KG1 (cell line): Measurements from ENCODE around the gene SEMA3E.
"Not testable (repeated sequence)": the region's sequence is repeated elsewhere in the genome, so short reads cannot be mapped to it uniquely, and the experiment has no call there.

Experiments used
- DNase-seq: peaks from one replicate; lab custom pipeline; 2025; lab: John Stamatoyannopoulos, UW

Gene SEMA3E

DNA sequence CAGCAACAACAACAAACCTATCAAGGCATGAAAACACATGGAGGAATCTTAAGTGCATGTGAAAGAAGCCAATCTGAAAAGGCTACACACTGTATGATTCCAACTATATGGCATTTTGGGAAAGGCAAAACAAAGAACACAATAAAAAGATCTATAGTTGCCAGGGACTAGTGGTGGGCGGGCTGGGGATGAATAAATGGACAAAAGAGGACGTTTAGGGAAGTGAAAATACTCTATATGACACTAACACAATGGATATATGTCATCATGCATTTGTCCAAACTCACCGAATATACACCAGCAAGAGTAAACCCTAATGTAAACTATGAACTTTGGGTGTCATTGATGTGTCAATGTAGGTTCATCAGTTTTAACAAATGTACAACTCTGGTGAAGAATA, 89.1 kb downstream of the SEMA3E start:
- DNase-seq: no peak

- DNase-seq: not testable (repeated sequence)
Measured at GRCh38 chr7:83552556-83552955, 96.4 kb downstream of the SEMA3E start.

DNA sequence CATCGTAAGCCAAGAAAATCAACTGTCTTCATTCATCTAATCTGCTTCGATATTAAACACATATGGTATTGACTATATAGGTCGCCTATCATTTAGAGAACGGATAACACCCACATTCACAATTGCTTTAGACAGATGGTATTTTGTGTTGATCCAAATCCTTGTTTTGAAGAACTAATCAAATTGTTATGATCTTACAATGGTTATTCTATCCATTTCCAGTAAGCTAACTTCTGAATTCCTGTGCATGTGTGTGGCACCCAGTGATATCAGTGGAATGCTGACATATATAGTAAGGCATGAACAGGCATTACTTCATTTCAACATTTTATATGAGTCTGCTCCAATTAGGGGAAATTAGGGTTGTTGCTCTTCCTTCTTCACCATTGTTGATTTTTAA, 98.8 kb downstream of the SEMA3E start:
- DNase-seq: no peak

GRCh38 chr7:83548250-83548649, 100.7 kb downstream of the SEMA3E start:
- no peak for DNase-seq

DNA sequence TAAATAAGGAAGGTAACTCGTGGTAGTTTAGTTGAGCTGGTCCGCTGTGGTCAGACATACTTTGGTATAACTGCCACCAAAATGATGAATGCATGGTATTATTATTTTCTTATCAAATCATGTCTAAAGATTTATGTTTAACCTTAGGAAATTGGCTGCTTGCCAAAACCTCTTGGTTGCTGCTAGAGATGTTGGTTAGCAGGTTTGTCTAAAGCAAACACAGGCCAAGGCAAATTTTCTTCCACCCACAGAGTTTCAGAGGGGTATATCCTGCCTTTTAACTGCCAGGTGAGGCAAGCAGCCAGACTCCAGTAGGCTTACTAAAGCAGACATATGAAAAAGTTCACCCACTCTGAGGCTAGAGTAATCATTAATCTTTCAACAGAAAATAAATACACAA, 101.4 kb downstream of the SEMA3E start:
- no peak for DNase-seq

DNA sequence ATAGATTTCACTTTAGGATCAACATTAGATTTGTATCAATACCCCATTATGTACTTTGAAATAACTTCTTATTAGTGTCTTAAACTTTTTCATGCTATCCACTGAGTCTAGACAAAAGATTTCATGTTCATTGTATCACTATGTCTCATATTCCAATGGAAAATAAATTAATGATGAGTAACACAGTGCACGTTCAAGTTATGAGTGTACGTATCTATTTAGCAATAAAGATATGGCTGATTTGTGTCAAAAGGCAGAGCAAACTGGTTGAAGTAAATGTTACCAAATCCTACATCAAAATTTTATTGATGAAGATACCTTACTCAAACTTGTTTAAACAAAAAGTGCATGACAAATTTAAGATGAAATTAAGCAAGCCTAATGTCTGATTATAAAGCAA, 102.4 kb downstream of the SEMA3E start:
- DNase-seq: no peak

- no peak for DNase-seq
Measured at GRCh38 chr7:83541187-83541960, 107.6 kb downstream of the SEMA3E start.

GRCh38 chr7:83534488-83534887, 114.5 kb downstream of the SEMA3E start:
- no peak for DNase-seq

DNA sequence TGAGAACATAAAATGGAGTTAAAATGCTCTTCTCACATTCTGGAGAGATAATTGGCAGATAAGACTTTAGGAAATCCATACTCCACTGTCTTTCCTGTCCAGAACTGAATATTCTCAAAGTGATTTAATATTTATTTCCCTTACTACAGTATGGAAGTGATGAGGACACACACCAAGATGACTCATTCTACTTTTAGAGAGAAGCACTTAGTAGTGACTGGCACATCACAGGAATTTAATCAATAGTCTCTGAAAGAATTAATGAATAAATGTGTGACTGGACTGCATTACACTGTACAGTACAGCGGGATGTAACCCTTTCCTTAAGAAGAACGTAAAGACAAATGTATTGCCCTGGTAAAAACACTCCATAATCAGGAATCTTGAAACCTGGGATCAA, 116.7 kb downstream of the SEMA3E start:
- no peak for DNase-seq

DNA sequence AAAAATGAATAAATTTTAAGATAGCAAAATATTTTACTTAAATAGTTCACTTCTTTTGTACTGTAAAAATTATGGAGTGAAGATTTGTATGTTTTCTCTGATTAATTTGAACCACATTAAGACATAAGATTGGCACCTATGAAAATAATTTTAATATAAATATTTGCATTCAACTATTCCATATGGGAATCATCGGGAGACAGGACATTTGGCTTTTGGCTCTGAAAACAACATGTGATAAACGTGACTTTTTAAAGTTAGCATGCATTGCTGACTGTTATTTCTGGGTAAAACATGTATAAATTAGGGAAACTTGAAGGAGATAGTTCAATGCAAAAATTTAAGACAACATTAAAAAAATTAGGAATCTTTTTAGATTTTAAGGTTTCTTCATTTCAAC, 117.2 kb downstream of the SEMA3E start:
- DNase-seq: no peak

GRCh38 chr7:83528925-83529423, 120.0 kb downstream of the SEMA3E start:
- no peak for DNase-seq

- no peak for DNase-seq
Measured at GRCh38 chr7:83524277-83525075, 124.5 kb downstream of the SEMA3E start.

GRCh38 chr7:83520726-83521125, 128.2 kb downstream of the SEMA3E start:
- DNase-seq: no peak

- no peak for DNase-seq
Measured at GRCh38 chr7:83519240-83519639, 129.7 kb downstream of the SEMA3E start.

- DNase-seq: no peak
Measured at GRCh38 chr7:83517035-83517700, 131.8 kb downstream of the SEMA3E start.

- no peak for DNase-seq
Measured at GRCh38 chr7:83514977-83515376, 134.0 kb downstream of the SEMA3E start.

GRCh38 chr7:83509255-83510021, 139.5 kb downstream of the SEMA3E start:
- DNase-seq: no peak

DNA sequence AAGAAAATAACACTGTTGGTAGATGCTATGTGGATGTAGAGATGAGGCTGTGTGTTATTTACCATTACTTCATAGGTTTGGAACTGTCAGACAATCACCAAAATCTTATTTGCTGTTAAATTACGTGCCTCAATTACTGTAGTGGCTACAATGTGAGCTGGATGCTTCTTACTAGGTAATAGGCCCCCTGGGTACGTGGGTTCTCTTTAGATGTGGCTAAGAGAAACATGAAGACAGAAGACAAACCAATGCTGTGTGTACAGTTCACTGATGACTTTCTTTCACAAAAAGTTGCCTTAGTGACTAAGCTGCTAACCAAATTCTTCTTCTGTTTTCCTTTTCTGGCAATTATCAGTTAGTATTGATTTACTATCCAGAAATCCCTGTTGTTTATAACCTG, 144.6 kb downstream of the SEMA3E start:
- DNase-seq: no peak

- no peak for DNase-seq
Measured at GRCh38 chr7:83502636-83503035, 146.3 kb downstream of the SEMA3E start.

DNA sequence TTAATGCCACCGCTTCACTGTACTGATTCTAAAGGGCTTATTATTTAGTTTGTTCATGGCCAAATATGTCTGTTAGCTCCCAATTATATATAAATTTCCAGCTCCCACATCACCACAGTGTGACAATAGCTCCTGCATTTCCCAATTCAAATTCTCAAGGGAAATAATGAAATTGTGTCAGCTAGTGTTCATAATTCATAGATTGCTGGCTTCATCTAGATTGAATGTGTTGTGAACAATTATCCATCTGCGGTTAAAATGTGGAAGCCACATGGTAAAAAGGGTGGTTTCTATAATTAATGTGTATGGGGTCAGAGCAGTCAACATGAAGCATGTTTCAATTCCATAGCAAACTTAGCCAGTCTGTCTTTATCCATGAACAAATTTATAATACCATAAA, 154.3 kb downstream of the SEMA3E start:
- no peak for DNase-seq

- DNase-seq: no peak
Measured at GRCh38 chr7:83492802-83493201, 156.1 kb downstream of the SEMA3E start.

DNA sequence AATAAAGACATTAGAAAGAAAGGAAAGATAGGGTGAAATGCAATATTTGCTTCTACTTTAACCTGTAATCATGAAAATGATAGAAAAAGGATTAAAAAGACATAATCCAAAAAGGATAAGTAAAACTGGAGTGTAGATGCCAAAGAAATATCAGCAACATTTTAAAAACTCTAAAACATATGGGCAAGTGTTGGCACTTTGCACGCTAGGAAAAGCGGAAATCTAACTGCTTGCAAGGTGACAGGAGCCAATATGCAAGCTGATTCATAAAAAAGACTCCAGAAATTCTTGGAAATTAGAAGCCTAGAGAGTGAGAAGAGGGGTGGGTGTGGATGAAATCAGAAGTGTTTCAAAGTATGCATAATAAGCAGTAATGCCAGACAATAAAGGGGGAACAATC, 161.1 kb downstream of the SEMA3E start:
- no peak for DNase-seq
